HUES64 (cell line): ENCODE measurements around the gene GRID1.

ENCODE experiments used
- H3K27ac ChIP-seq: 2 replicates; pipeline ENCODE4 v1.7.0; 2013; ENCODE audit warnings: low read depth, low read length, inconsistent platforms
- H3K27me3 ChIP-seq: 2 replicates; pipeline ENCODE4 v1.6.1; 2013; ENCODE audit warnings: mild to moderate bottlenecking, low read length; ENCODE audit not compliant: insufficient read depth
- H3K36me3 ChIP-seq: 2 replicates; pipeline ENCODE4 v1.6.1; 2013; ENCODE audit warnings: mild to moderate bottlenecking, low read length; ENCODE audit not compliant: insufficient read depth
- H3K4me1 ChIP-seq: 2 replicates; pipeline ENCODE4 v1.6.1; 2013; ENCODE audit warnings: mild to moderate bottlenecking, low read length, moderate library complexity; ENCODE audit not compliant: insufficient read depth
- H3K4me3 ChIP-seq: 2 replicates; pipeline ENCODE4 v1.5.1; 2013; ENCODE audit warnings: mild to moderate bottlenecking, low read length, moderate library complexity
- H3K9ac ChIP-seq: 2 replicates; pipeline ENCODE4 v1.6.1; 2013; ENCODE audit warnings: mild to moderate bottlenecking, low read depth, low read length
- H3K9me3 ChIP-seq: 2 replicates; pipeline ENCODE4 v1.6.1; 2013; ENCODE audit warnings: low read depth, low read length; ENCODE audit not compliant: insufficient read depth
- WGBS: fragments of 150-250, 120-280 bp; methylation state at CpG from one replicate; pipeline ENCODE4 v1.1.7; 2013; ENCODE audit warnings: missing lambda C conversion rate; 5-methylcytosine and 5-hydroxymethylcytosine counted together

The GRID1 gene

DNA sequence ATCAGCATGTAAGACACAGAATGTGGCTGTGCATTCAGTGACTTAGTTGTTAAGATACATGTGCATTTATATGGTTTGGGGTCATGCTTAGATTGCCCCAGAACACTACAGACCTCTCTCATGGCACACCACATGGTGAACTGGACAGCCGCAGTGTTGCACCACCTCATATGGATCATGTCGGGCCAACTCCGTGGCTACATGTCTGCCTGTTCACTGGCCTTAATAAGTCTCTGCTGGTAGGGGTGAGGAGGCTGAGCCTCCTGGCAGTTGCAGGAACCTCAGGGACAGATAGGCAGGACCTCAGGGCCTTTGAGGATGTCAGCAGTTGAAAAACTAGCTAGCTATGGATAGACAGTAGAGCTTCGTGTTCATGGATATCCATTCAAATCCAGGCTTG is 751.0 kb downstream of the GRID1 start:
- Histone ChIP-seq H3K9ac (no peak overlapping the region), H3K36me3 (no peaks in the 10 kb centered on the region), H3K9me3 (no peaks in the 10 kb centered on the region), H3K4me1 (no peaks in the 10 kb centered on the region), H3K4me3 (no peak overlapping the region), H3K27ac (no peak overlapping the region), H3K27me3 (no peaks in the 10 kb centered on the region)
- 96% methylated on average over 4 of the region's 4 CpGs for WGBS

DNA sequence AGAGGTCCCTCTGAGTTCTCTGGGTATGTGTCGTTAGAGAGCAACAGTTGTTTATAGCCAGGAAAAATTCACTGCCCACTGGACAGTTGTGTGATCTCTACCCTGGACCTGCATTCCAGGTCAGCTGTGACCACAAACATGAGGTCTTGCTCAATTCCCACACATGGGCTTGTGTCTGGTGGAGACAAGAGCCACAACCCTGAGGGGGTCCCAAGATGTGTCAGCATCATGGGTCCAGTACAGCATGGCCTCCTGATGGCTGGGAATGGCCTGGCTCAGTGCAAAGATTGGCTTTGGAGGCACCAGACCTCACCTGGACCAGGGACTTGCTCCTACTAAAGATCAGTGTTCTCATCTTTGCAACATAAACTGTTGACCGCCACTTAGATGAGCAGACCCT is 751.6 kb downstream of the GRID1 start:
- WGBS = over 99% methylated on average over 2 of the region's 2 CpGs
- no peak overlapping the region for H3K27ac ChIP-seq

DNA sequence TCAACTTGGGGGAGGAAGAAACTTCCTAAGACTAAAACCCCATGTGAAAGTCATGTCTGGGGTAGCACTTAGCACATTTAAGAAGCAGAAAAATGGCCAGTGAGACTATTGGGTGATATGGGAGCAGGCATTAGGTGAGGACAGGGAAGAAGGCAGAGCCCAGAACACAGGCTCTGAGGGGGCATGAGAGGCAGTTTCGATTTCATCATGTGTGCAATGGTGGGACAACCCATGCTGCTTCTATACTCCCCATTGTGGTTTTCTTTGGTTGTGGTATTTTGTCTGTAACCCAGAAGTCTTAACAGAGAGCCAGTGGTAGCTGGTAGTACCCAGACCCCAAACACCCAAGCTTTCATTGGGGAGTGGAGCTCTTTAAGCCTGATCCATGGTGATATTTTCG is 752.0 kb downstream of the GRID1 start:
- no peaks in the 10 kb centered on the region for H3K4me1 ChIP-seq
- no peaks in the 10 kb centered on the region for H3K36me3 ChIP-seq
- 94% methylated on average over 2 of the region's 2 CpGs for WGBS
- no peak overlapping the region for H3K4me3 ChIP-seq
- no peaks in the 10 kb centered on the region for H3K27me3 ChIP-seq
- no peaks in the 10 kb centered on the region for H3K9me3 ChIP-seq
- H3K9ac ChIP-seq = no peak overlapping the region
- no peak overlapping the region for H3K27ac ChIP-seq

More for the DNA sequence above, 751.6 kb downstream of the GRID1 start:
- Histone ChIP-seq H3K36me3 (no peaks in the 10 kb centered on the region), H3K4me1 (no peaks in the 10 kb centered on the region), H3K27me3 (no peaks in the 10 kb centered on the region), H3K9ac (no peak overlapping the region), H3K4me3 (no peak overlapping the region), H3K9me3 (no peaks in the 10 kb centered on the region)

DNA sequence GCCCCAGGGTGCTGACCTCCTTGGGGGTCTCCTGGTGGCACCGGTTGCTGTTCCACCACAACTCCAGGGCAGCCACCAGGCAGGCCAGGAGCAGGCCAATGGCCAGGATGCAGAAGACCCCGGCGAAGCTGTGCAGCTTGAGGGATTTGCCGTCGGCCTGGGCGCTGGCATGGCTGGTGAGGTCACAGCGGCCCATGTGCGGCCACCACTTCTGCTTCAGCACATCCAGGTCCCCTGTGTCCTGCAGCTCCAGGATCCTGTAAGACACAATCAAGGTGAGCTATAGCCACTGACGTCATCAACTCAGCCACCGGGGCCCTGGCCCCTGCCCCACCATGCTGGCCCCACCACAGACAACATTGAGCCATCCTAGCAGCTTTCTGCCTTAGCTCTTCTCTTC is 753.2 kb downstream of the GRID1 start:
- Histone ChIP-seq H3K9ac (no peak overlapping the region), H3K9me3 (no peaks in the 10 kb centered on the region), H3K4me1 (no peaks in the 10 kb centered on the region), H3K4me3 (no peak overlapping the region), H3K36me3 (no peaks in the 10 kb centered on the region), H3K27me3 (no peaks in the 10 kb centered on the region), H3K27ac (no peak overlapping the region)
- WGBS = 95% methylated on average over 10 of the region's 10 CpGs

DNA sequence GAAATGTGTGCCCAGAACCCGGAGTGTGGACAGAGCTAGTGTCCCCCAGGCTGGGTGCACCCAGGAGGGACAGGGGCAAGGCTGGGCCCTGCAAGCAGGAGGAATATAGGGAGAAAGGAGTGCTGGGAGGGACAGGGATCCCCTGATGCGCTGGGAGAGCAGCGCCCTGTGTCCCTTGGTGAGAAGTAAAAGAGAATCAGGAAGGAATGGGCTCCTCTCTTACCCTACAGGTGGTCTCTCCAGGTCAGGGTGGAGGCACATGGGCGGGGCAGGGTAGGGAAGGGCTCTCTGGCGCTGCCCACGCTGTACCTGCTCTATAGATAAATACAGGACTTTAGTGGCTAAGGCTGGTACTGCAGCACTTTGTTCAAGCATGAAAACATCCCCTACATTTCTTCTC is 753.8 kb downstream of the GRID1 start:
- Histone ChIP-seq H3K27ac (no peak overlapping the region), H3K36me3 (no peaks in the 10 kb centered on the region), H3K4me1 (no peaks in the 10 kb centered on the region), H3K9me3 (no peaks in the 10 kb centered on the region), H3K27me3 (no peaks in the 10 kb centered on the region), H3K9ac (no peak overlapping the region), H3K4me3 (no peak overlapping the region)
- WGBS = 85% methylated on average over 6 of the region's 6 CpGs

DNA sequence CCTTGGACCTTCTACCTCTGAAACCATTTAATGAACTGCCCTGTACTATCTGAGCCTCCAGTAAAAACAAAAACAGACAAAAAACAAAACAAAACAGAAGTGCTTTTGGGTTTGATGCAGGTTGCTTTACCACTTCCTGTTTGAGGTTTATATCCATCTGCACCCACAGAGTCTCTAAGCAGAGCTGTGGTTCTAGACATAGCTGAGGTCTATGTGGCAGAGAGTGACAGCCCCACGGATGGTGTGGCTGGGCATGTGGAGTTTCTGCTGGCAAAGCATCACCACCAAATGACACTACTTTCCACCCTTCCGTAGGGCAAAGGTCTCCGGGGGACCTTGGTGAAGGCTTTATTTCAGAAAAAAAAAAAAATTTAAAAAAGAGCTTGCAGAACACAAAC is 754.2 kb downstream of the GRID1 start:
- WGBS = 85% methylated on average over 3 of the region's 3 CpGs

DNA sequence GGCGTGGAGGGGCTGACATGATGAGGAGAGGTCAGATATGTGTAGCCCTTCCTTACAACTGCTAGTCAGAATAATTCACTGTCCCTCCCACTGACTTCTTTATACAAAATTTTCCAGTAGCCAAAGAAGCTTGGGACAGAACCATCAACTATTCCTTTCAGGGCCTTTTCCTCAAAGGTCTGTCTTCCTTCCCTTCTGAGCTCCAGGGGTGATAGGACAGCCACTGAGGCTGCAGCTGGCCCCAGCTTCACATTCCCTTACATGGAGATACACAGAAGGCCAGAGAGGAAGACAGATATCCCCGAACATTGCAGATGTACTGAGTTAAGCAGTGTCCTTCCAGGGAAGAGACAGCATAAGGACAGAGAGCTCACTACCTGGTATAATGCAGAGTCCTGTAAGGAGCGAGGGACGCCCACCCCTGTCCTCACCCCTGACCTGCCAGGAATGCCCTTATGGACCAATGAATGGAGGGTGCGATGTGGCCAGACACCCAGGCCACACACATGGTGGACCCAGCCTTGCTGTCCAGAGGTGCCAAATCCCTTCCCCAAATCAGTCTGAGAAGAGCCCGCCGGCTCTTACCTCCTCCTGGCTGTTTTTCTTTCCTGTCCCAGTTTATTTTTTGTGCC is 754.7 kb downstream of the GRID1 start:
- 96% methylated on average over 7 of the region's 7 CpGs for WGBS
- H3K27me3 ChIP-seq = no peaks in the 10 kb centered on the region
- H3K4me3 ChIP-seq = no peak overlapping the region
- H3K9ac ChIP-seq = no peak overlapping the region
- H3K36me3 ChIP-seq = no peaks in the 10 kb centered on the region
- H3K9me3 ChIP-seq = no peaks in the 10 kb centered on the region
- no peaks in the 10 kb centered on the region for H3K4me1 ChIP-seq
- H3K27ac ChIP-seq = no peak overlapping the region

More for the DNA sequence above, 754.2 kb downstream of the GRID1 start:
- no peaks in the 10 kb centered on the region for H3K36me3 ChIP-seq
- no peak overlapping the region for H3K27ac ChIP-seq
- H3K9ac ChIP-seq = no peak overlapping the region
- H3K4me1 ChIP-seq = no peaks in the 10 kb centered on the region
- no peak overlapping the region for H3K4me3 ChIP-seq
- H3K9me3 ChIP-seq = no peaks in the 10 kb centered on the region
- H3K27me3 ChIP-seq = no peaks in the 10 kb centered on the region

DNA sequence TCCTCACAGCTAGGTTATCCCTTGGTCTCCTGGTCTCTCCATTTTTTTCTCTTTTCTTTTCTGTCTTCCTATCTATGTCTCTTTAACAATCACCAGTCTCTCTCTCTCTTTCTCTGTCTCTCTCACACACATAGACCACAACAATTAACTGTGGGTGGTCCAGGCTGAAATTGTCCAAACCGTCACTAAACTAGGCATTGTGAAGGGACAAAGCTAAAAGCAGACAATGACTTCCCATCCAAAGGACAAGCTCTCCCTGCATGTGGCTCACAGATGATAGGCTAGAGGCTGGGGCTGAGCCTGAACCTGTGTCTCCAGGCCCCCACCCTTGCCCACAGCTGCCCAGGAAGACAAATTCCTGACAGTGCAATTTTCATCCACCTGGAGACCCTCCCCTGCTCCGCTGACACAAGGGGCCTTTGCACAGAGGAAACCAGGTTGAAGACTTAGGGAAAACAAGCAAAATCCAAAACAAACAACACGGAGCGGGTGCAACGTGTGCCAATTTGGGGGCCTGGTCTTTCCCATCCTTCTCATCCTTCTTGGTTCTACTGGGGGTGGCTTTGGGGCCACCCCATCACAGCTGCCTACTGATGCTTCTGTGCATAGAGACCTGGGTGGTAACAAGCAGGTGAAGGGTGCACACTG is 755.4 kb downstream of the GRID1 start:
- H3K9me3 ChIP-seq = no peaks in the 10 kb centered on the region
- no peak overlapping the region for H3K27ac ChIP-seq
- WGBS = 96% methylated on average over 5 of the region's 5 CpGs
- no peaks in the 10 kb centered on the region for H3K27me3 ChIP-seq
- no peak overlapping the region for H3K4me3 ChIP-seq
- H3K9ac ChIP-seq = no peak overlapping the region
- H3K4me1 ChIP-seq = no peaks in the 10 kb centered on the region
- H3K36me3 ChIP-seq = no peaks in the 10 kb centered on the region

DNA sequence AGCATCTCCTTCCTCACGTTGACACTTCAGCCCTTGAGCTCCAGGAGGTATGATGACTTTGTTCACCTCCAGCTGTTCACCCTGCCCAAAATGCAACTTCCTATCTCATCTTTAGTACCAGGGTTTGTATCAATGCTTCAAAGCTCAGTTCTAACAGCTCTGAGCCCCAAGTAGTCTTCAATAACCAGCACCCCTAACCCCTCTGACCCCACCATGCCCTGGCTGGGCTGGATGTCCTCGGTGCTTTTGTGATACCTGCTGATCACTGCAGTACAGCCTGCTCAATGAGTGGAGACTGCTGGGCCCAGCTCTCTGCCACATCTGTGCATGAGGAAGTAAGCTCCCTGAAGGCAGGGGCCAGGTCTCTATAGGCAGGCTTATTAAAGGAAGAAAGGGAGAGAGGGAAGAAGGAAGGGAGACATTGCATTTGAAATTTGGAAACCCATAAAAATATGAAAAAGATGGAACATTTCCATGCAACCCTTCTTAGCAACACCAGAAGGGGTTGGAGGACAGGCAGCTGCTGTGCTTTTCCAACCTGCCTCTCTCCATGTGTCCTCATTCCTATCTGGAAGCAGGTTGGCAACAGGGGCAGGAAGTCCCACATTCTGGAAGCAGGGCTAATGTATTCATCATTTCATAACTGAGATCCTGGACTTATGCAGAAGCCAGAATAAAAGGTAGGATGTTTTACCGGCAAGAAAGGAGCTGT is 756.1 kb downstream of the GRID1 start:
- Histone ChIP-seq H3K9ac (no peak overlapping the region), H3K9me3 (no peaks in the 10 kb centered on the region), H3K4me3 (no peak overlapping the region), H3K4me1 (no peaks in the 10 kb centered on the region), H3K36me3 (no peaks in the 10 kb centered on the region), H3K27ac (no peak overlapping the region), H3K27me3 (no peaks in the 10 kb centered on the region)
- WGBS = 88% methylated on average over 3 of the region's 3 CpGs

DNA sequence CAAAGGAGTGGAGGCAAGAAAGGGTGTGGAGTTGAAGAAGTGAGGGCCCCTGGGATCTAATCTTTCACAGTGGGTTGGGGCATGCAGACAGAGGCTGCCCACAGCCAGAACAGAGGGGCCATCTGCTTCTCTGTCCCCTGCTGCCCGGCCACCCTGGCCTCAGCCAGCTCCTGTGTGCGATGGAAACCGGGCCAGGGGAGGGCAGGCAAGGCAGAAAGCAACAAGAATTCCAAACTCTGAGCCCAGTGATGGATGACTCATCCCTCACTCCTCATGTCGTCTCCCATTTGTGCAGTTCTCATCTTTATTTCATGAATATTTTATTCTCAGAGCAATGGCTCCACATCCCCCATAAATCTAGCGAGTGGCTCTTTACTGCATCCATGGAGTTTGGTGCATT is 757.1 kb downstream of the GRID1 start:
- no peaks in the 10 kb centered on the region for H3K4me1 ChIP-seq
- H3K27ac ChIP-seq = no peak overlapping the region
- H3K36me3 ChIP-seq = no peaks in the 10 kb centered on the region
- 84% methylated on average over 5 of the region's 5 CpGs for WGBS
- no peaks in the 10 kb centered on the region for H3K9me3 ChIP-seq
- no peak overlapping the region for H3K4me3 ChIP-seq
- H3K27me3 ChIP-seq = no peaks in the 10 kb centered on the region
- H3K9ac ChIP-seq = no peak overlapping the region

DNA sequence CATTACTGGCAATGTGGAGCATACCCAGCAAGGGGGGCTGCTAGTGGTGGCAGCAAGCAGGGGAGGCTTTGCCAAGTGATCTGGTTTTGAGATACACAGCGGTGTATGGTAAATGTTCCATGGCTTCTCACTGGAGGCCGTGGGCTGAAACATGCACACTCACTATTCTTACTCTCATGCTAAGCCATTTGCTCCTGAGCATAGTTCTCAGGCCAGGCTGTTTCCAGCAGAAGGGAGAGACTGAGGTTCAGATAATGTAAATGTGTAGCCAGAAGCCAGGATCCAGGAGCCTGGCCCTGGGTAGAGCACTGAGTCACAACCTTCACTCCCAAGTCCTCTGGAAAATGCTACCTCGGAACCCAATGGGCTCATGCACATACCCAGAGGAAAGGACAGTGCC is 757.9 kb downstream of the GRID1 start:
- H3K4me3 ChIP-seq = no peak overlapping the region
- no peaks in the 10 kb centered on the region for H3K9me3 ChIP-seq
- no peaks in the 10 kb centered on the region for H3K27me3 ChIP-seq
- no peak overlapping the region for H3K27ac ChIP-seq
- H3K36me3 ChIP-seq = no peaks in the 10 kb centered on the region
- no peaks in the 10 kb centered on the region for H3K4me1 ChIP-seq
- H3K9ac ChIP-seq = no peak overlapping the region
- WGBS = 95% methylated on average over 3 of the region's 3 CpGs
